Measurements from ENCODE around the gene FLNC.

The FLNC gene

GRCh38 chr7:128804484-128804883 is 25.7 kb upstream of the FLNC start:
- DNase-seq (ENCODE audit: low read depth) = no peak

GRCh38 chr7:128805225-128805624 is 25.0 kb upstream of the FLNC start:
- DNase-seq (ENCODE audit: low read depth) = no peak

- no peak for DNase-seq (ENCODE audit: low read depth)
These were observed 23.0 kb upstream of the FLNC start for GRCh38 chr7:128807191-128807590.

GRCh38 chr7:128809363-128809762 is 20.8 kb upstream of the FLNC start:
- no peak for DNase-seq (ENCODE audit: low read depth)

- no peak for DNase-seq (ENCODE audit: low read depth)
These were observed 19.7 kb upstream of the FLNC start for GRCh38 chr7:128810473-128810872.

- no peak for DNase-seq (ENCODE audit: low read depth)
These were observed 19.2 kb upstream of the FLNC start for GRCh38 chr7:128810997-128811396.

GRCh38 chr7:128811631-128812430 is 18.4 kb upstream of the FLNC start:
- no peak for DNase-seq (ENCODE audit: low read depth)

- DNase-seq (ENCODE audit: low read depth) = no peak
These were observed 17.6 kb upstream of the FLNC start for GRCh38 chr7:128812514-128813168.

- DNase-seq (ENCODE audit: low read depth) = no peak
These were observed 15.7 kb upstream of the FLNC start for GRCh38 chr7:128814499-128814898.

GRCh38 chr7:128815289-128815942 is 14.8 kb upstream of the FLNC start:
- no peak for DNase-seq (ENCODE audit: low read depth)

GRCh38 chr7:128818694-128819093 is 11.5 kb upstream of the FLNC start:
- DNase-seq (ENCODE audit: low read depth) = no peak

- DNase-seq (ENCODE audit: low read depth) = no peak
These were observed 8.5 kb upstream of the FLNC start for GRCh38 chr7:128821724-128822123.

GRCh38 chr7:128826512-128826911 is 3.7 kb upstream of the FLNC start:
- no peak for DNase-seq (ENCODE audit: low read depth)

- no peak for DNase-seq (ENCODE audit: low read depth)
These were observed 3.3 kb upstream of the FLNC start for GRCh38 chr7:128826916-128827247.

GRCh38 chr7:128827248-128827958 is 2.8 kb upstream of the FLNC start:
- peak; percentile 85 for DNase-seq (ENCODE audit: low read depth)

- DNase-seq (ENCODE audit: low read depth) = no peak
These were observed 2.1 kb upstream of the FLNC start for GRCh38 chr7:128827971-128828711.

- DNase-seq (ENCODE audit: low read depth) = no peak
These were observed 627 bp upstream of the FLNC start for GRCh38 chr7:128829391-128830166.

- no peak for DNase-seq (ENCODE audit: low read depth)
These were observed 1.2 kb downstream of the FLNC start for GRCh38 chr7:128831178-128831993.

GRCh38 chr7:128831994-128832879 is 2.0 kb downstream of the FLNC start:
- no peak for DNase-seq (ENCODE audit: low read depth)

- no peak for DNase-seq (ENCODE audit: low read depth)
These were observed 2.6 kb downstream of the FLNC start for GRCh38 chr7:128832880-128833147.

All from stromal cell of bone marrow (primary cell).